ENCODE results near the gene MKI67. TPM values are rescaled to one million over a fixed set of nuclear protein-coding genes. Genes with fewer than 3 reads are reported as not detected.

The MKI67 gene
- polyA plus RNA-seq, 1 of the 3 experiments (the other 2 are of a cell fraction): 7.5 TPM

DNA sequence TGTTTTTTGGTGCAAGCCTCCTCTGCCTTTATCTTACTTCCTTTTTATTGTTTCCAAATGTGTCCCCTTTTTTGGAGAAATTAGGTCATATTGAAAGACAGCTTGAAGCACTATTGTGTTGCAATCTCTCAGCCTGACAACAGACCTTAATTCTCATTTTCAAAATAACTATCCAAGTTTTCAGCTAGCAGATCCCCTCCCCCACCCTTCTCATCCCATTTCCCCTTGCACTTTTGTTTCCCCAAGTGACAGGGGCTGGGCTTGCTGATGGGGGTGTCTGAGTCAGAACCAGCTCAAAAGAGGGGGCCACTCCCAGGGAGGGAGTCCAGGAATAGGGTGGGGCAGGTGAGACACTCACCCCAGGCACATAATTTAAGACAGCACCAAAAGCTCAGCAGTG, 75.3 kb downstream of the MKI67 start:
- H2AFZ ChIP-seq (ENCODE audit: low read depth): no peak overlapping the region
- H3K9me3 ChIP-seq: no peaks in the 10 kb centered on the region
- H3K79me2 ChIP-seq (ENCODE audit: insufficient read depth): no peaks in the 10 kb centered on the region
- no peaks in the 10 kb centered on the region for H3F3A ChIP-seq (replicated peaks; ENCODE audit: insufficient read depth)
- TF ChIP-seq FOSL2 (IDR thresholded peaks at IDR 0.05; ENCODE audit: borderline replicate concordance, low read depth) (no peak), TAF1 (IDR thresholded peaks at IDR 0.05; ENCODE audit: borderline replicate concordance, low read depth, low read length) (no peak), ELF1 (IDR thresholded peaks at IDR 0.05) (no peak), MXI1 (IDR thresholded peaks at IDR 0.05; ENCODE audit: low read depth, low read length) (no peak), SIN3A (IDR thresholded peaks at IDR 0.05; ENCODE audit: borderline replicate concordance, low read depth, low read length) (no peak), EZH2phosphoT487 (IDR thresholded peaks at IDR 0.05; ENCODE audit: borderline replicate concordance, low read depth) (no peak), FOXM1 (IDR thresholded peaks at IDR 0.05; ENCODE audit: low read depth) (no peak), NFIC (IDR thresholded peaks at IDR 0.05; ENCODE audit: borderline replicate concordance) (no peak), JUND (IDR thresholded peaks at IDR 0.05) (no peak), RCOR1 (IDR thresholded peaks at IDR 0.05; ENCODE audit: low read length) (no peak), RFX5 (IDR thresholded peaks at IDR 0.05; ENCODE audit: low read length) (no peak), MEF2A (IDR thresholded peaks at IDR 0.05; ENCODE audit: borderline replicate concordance, low read depth) (no peak)
- TF ChIP-seq, protein P1, sequence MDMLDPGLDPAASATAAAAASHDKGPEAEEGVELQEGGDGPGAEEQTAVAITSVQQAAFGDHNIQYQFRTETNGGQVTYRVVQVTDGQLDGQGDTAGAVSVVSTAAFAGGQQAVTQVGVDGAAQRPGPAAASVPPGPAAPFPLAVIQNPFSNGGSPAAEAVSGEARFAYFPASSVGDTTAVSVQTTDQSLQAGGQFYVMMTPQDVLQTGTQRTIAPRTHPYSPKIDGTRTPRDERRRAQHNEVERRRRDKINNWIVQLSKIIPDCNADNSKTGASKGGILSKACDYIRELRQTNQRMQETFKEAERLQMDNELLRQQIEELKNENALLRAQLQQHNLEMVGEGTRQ (IDR thresholded peaks at IDR 0.05; ENCODE audit: borderline replicate concordance, low read depth, low read length): no peak
- H3K4me3 ChIP-seq (ENCODE audit: low read depth in 2 of 2, low read length in 1 of 2): no peak overlapping the region
- ChIA-PET POLR2A (no interaction called here), CTCF (interaction anchor here (0.8 to 3.2 kb wide), 6 partner anchors 15 to 197 kb away, joined by 3 to 22 read pairs (median 4); no protein-coding TSS in a partner anchor)
- H3K4me2 ChIP-seq: no peak overlapping the region
- no peak overlapping the region for H3K9ac ChIP-seq
- H3K9me2 ChIP-seq: no peaks in the 10 kb centered on the region
- no peaks in the 10 kb centered on the region for H3K27me3 ChIP-seq (ENCODE audit: insufficient read depth)
- peaks cover 0 to 19% of the 10 kb centered on the region in 2 experiments for H3K36me3 ChIP-seq (replicated peaks in 1 of 2; ENCODE audit: control insufficient read depth in 1 of 2, insufficient read depth in 2 of 2, low read length in 1 of 2)
- H4K20me1 ChIP-seq (ENCODE audit: insufficient read depth): no peaks in the 10 kb centered on the region
- DNase-seq: no peak
- no peaks in the 10 kb centered on the region for H3K4me1 ChIP-seq (ENCODE audit: control insufficient read depth in 1 of 2, insufficient read depth in 2 of 2, low read depth in 1 of 2, low read length in 1 of 2)
- H3K27ac ChIP-seq (ENCODE audit: low read depth in 2 of 2, low read length in 1 of 2): no peak overlapping the region

DNA sequence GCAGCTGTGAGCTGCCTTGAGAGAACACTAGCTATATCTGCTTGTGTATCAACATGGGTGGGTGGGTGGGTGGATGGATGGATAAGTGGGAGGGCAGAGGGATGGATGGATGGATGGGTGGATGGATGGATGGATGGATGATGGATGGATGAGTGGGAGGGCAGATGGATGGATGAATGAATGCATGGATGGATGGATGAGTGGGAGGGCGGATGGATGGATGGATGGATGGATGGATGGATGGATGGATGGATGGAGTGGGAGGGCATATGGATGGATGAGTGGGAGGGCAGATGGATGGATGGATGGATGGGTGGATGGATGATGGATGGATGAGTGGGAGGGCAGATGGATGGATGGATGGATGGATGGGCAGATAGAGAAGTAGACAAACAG, 76.1 kb downstream of the MKI67 start:
- H3K36me3 ChIP-seq (replicated peaks in 1 of 2; ENCODE audit: control insufficient read depth in 1 of 2, insufficient read depth in 2 of 2, low read length in 1 of 2): peaks cover 0 to 17% of the 10 kb centered on the region in 2 experiments
- no peak for DNase-seq
- WGBS (ENCODE audit: low lambda C conversion rate): 65% methylated on average over 1 of the region's 1 CpG
- no peaks in the 10 kb centered on the region for H3F3A ChIP-seq (replicated peaks; ENCODE audit: insufficient read depth)
- no peaks in the 10 kb centered on the region for H3K79me2 ChIP-seq (ENCODE audit: insufficient read depth)
- H3K27me3 ChIP-seq (ENCODE audit: insufficient read depth): no peaks in the 10 kb centered on the region
- no peak overlapping the region for H2AFZ ChIP-seq (ENCODE audit: low read depth)
- H3K9ac ChIP-seq: no peak overlapping the region
- H3K27ac ChIP-seq (ENCODE audit: low read depth in 2 of 2, low read length in 1 of 2): no peak overlapping the region
- no peak for TF ChIP-seq NRF1 (IDR thresholded peaks at IDR 0.05; ENCODE audit: low read depth, low read length)
- TF ChIP-seq ELF1 (IDR thresholded peaks at IDR 0.05): no peak
- no peak for TF ChIP-seq TEAD4 (IDR thresholded peaks at IDR 0.05; ENCODE audit: borderline replicate concordance, insufficient read depth)
- TF ChIP-seq, protein P2, sequence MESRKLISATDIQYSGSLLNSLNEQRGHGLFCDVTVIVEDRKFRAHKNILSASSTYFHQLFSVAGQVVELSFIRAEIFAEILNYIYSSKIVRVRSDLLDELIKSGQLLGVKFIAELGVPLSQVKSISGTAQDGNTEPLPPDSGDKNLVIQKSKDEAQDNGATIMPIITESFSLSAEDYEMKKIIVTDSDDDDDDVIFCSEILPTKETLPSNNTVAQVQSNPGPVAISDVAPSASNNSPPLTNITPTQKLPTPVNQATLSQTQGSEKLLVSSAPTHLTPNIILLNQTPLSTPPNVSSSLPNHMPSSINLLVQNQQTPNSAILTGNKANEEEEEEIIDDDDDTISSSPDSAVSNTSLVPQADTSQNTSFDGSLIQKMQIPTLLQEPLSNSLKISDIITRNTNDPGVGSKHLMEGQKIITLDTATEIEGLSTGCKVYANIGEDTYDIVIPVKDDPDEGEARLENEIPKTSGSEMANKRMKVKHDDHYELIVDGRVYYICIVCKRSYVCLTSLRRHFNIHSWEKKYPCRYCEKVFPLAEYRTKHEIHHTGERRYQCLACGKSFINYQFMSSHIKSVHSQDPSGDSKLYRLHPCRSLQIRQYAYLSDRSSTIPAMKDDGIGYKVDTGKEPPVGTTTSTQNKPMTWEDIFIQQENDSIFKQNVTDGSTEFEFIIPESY (IDR thresholded peaks at IDR 0.05; ENCODE audit: borderline replicate concordance, low read depth): no peak
- TF ChIP-seq, protein P3, sequence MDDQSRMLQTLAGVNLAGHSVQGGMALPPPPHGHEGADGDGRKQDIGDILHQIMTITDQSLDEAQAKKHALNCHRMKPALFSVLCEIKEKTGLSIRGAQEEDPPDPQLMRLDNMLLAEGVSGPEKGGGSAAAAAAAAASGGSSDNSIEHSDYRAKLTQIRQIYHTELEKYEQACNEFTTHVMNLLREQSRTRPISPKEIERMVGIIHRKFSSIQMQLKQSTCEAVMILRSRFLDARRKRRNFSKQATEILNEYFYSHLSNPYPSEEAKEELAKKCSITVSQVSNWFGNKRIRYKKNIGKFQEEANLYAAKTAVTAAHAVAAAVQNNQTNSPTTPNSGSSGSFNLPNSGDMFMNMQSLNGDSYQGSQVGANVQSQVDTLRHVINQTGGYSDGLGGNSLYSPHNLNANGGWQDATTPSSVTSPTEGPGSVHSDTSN (IDR thresholded peaks at IDR 0.05): no peak
- no peak for TF ChIP-seq TCF12 (IDR thresholded peaks at IDR 0.05)
- TF ChIP-seq NFIC (IDR thresholded peaks at IDR 0.05; ENCODE audit: borderline replicate concordance): no peak
- TF ChIP-seq POLR2AphosphoS5 (IDR thresholded peaks at IDR 0.05; ENCODE audit: low read depth, low read length): no peak
- no peak for TF ChIP-seq GATA2 (CRISPR knock-in tag; IDR thresholded peaks at IDR 0.05)
- TF ChIP-seq, protein P4, sequence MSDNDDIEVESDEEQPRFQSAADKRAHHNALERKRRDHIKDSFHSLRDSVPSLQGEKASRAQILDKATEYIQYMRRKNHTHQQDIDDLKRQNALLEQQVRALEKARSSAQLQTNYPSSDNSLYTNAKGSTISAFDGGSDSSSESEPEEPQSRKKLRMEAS (IDR thresholded peaks at IDR 0.05; ENCODE audit: low read depth): no peak
- no peak for TF ChIP-seq FOXJ3 (CRISPR knock-in tag; IDR thresholded peaks at IDR 0.05)
- no peak for TF ChIP-seq YY1 (IDR thresholded peaks at IDR 0.05; ENCODE audit: low read depth)
- no peak for TF ChIP-seq RAD21 (IDR thresholded peaks at IDR 0.05; ENCODE audit: low read length)
- no peak for TF ChIP-seq SMC3 (IDR thresholded peaks at IDR 0.05; ENCODE audit: low read depth, low read length)
- TF ChIP-seq FOXM1 (IDR thresholded peaks at IDR 0.05; ENCODE audit: low read depth): no peak
- no peak for TF ChIP-seq CHD2 (IDR thresholded peaks at IDR 0.05; ENCODE audit: low read length, partially characterized antibody)
- TF ChIP-seq RCOR1 (IDR thresholded peaks at IDR 0.05; ENCODE audit: low read length): no peak
- TF ChIP-seq, protein P5, sequence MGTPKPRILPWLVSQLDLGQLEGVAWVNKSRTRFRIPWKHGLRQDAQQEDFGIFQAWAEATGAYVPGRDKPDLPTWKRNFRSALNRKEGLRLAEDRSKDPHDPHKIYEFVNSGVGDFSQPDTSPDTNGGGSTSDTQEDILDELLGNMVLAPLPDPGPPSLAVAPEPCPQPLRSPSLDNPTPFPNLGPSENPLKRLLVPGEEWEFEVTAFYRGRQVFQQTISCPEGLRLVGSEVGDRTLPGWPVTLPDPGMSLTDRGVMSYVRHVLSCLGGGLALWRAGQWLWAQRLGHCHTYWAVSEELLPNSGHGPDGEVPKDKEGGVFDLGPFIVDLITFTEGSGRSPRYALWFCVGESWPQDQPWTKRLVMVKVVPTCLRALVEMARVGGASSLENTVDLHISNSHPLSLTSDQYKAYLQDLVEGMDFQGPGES (IDR thresholded peaks at IDR 0.05; ENCODE audit: low read depth, low read length): no peak
- no peaks in the 10 kb centered on the region for H3K9me3 ChIP-seq
- CTCF ChIA-PET: no interaction called here
- no peaks in the 10 kb centered on the region for H4K20me1 ChIP-seq (ENCODE audit: insufficient read depth)
- no peak overlapping the region for H3K4me3 ChIP-seq (ENCODE audit: low read depth in 2 of 2, low read length in 1 of 2)
- POLR2A ChIA-PET: no interaction called here
- no peaks in the 10 kb centered on the region for H3K4me1 ChIP-seq (ENCODE audit: control insufficient read depth in 1 of 2, insufficient read depth in 2 of 2, low read depth in 1 of 2, low read length in 1 of 2)
- H3K9me2 ChIP-seq: no peaks in the 10 kb centered on the region
- H3K4me2 ChIP-seq: no peak overlapping the region
